NCI-H748 treated with DMSO at 0.1 percent for 48 hours (cell line): ENCODE data around the gene NPDC1.
"Not testable (repeated sequence)": the region's sequence is repeated elsewhere in the genome, so short reads cannot be mapped to it uniquely, and the experiment has no call there.

Experiments
- DNase-seq: peaks from one replicate; lab custom pipeline; 2025; lab: John Stamatoyannopoulos, UW

NPDC1 gene

GRCh38 chr9:137075275-137075775, 29.3 kb upstream of the NPDC1 start:
- no peak for DNase-seq

- DNase-seq: no peak
Measured at GRCh38 chr9:137074657-137075274, 28.8 kb upstream of the NPDC1 start.

GRCh38 chr9:137073992-137074399, 28.0 kb upstream of the NPDC1 start:
- DNase-seq: no peak

GRCh38 chr9:137071282-137071681, 25.3 kb upstream of the NPDC1 start:
- no peak for DNase-seq

- no peak for DNase-seq
Measured at GRCh38 chr9:137070906-137071275, 24.9 kb upstream of the NPDC1 start.

GRCh38 chr9:137070201-137070905, 24.4 kb upstream of the NPDC1 start, which contains the start of gene SAPCD2:
TSS of gene SAPCD2 (minus strand) at chr9:137070557. CDS start at chr9:137070460, 97 bp downstream.
- DNase-seq: peak; percentile 86

- DNase-seq: no peak
Measured at GRCh38 chr9:137069508-137070091, 23.6 kb upstream of the NPDC1 start.

- DNase-seq: no peak
Measured at GRCh38 chr9:137068539-137069507, 22.8 kb upstream of the NPDC1 start.

GRCh38 chr9:137067860-137068538, 22.0 kb upstream of the NPDC1 start:
- DNase-seq: peak; percentile 46

- no peak for DNase-seq
Measured at GRCh38 chr9:137066096-137066861, 20.3 kb upstream of the NPDC1 start.

- DNase-seq: no peak
Measured at GRCh38 chr9:137065336-137065967, 19.5 kb upstream of the NPDC1 start.

- no peak for DNase-seq
Measured at GRCh38 chr9:137064880-137065164, 18.8 kb upstream of the NPDC1 start.

GRCh38 chr9:137064027-137064879, 18.3 kb upstream of the NPDC1 start:
- peak; percentile 31 for DNase-seq

- DNase-seq: no peak
Measured at GRCh38 chr9:137063311-137064026, 17.5 kb upstream of the NPDC1 start.

GRCh38 chr9:137062798-137063197, 16.8 kb upstream of the NPDC1 start:
- DNase-seq: not testable (repeated sequence)

GRCh38 chr9:137062384-137062783, 16.4 kb upstream of the NPDC1 start:
- no peak for DNase-seq

- DNase-seq: no peak
Measured at GRCh38 chr9:137058521-137059234, 12.7 kb upstream of the NPDC1 start.

- DNase-seq: no peak
Measured at GRCh38 chr9:137057545-137057944, 11.6 kb upstream of the NPDC1 start.
